ENCODE data around the gene NEK8. TPM values are rescaled to one million over a fixed set of nuclear protein-coding genes. Genes with fewer than 3 reads are reported as not detected.

The NEK8 gene
- total RNA-seq, 4 donors from 2014 or later, result 3.9 to 14.0 (median 8.1) TPM

DNA sequence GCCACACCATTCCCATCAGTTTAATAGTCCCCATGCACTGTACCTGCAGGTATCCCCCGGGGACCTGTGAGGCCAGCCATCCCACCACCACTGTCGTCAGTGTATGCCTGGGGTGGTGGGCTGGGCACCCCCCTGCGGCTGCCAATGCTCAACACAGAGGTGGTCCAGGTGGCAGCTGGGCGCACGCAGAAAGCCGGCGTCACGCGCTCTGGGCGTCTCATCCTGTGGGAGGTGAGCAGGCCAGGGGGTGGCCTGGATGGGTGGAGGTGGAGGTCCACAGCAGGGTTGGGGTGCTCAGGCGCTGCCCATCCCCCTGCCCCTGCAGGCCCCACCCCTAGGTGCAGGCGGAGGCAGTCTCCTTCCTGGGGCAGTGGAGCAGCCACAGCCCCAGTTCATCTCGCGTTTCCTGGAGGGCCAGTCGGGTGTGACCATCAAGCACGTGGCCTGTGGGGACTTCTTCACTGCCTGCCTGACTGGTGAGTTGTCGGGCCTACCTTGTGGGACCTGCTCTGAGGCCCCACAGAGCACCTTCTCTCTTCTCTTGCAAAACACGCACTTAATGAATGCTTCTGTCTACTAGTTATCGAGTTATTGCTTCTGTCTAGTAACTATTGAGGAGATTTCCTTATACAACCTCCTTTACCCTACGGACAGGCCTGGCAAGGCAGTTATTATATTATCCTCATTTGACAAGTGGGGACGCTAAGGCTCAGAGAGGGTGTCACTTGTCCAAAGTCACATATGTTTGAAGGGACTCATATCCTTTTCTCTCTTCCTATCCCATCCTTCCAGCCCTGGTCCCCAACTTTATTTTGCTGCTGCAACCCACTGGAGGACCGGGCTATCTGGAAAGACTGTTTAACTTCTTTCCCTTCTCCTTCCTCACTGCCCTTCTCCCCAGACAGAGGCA, 9.4 kb downstream of the NEK8 start:
- no peak overlapping the region for H3K4me3 ChIP-seq (replicated peaks in 1 of 3)
- peak; percentile 69 to 73 for DNase-seq
- H3K9me3 ChIP-seq, result no peaks in the 10 kb centered on the region
- H3K27ac ChIP-seq, result no peak overlapping the region
- TF ChIP-seq, protein P1, sequence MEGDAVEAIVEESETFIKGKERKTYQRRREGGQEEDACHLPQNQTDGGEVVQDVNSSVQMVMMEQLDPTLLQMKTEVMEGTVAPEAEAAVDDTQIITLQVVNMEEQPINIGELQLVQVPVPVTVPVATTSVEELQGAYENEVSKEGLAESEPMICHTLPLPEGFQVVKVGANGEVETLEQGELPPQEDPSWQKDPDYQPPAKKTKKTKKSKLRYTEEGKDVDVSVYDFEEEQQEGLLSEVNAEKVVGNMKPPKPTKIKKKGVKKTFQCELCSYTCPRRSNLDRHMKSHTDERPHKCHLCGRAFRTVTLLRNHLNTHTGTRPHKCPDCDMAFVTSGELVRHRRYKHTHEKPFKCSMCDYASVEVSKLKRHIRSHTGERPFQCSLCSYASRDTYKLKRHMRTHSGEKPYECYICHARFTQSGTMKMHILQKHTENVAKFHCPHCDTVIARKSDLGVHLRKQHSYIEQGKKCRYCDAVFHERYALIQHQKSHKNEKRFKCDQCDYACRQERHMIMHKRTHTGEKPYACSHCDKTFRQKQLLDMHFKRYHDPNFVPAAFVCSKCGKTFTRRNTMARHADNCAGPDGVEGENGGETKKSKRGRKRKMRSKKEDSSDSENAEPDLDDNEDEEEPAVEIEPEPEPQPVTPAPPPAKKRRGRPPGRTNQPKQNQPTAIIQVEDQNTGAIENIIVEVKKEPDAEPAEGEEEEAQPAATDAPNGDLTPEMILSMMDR (IDR thresholded peaks at IDR 0.05), result no peak
- no peak for TF ChIP-seq POLR2A (IDR thresholded peaks at IDR 0.05)
- peaks cover 10 to 17% of the 10 kb centered on the region in 2 donors for H3K4me1 ChIP-seq
- intact Hi-C loops (cut with DNase I), result no loop called here
- no peaks in the 10 kb centered on the region for H3K27me3 ChIP-seq
- H3K36me3 ChIP-seq, result no peaks in the 10 kb centered on the region
- WGBS, 2 donors, result 66 to 84% methylated on average over 6 to 13 of the region's 22 CpGs

DNA sequence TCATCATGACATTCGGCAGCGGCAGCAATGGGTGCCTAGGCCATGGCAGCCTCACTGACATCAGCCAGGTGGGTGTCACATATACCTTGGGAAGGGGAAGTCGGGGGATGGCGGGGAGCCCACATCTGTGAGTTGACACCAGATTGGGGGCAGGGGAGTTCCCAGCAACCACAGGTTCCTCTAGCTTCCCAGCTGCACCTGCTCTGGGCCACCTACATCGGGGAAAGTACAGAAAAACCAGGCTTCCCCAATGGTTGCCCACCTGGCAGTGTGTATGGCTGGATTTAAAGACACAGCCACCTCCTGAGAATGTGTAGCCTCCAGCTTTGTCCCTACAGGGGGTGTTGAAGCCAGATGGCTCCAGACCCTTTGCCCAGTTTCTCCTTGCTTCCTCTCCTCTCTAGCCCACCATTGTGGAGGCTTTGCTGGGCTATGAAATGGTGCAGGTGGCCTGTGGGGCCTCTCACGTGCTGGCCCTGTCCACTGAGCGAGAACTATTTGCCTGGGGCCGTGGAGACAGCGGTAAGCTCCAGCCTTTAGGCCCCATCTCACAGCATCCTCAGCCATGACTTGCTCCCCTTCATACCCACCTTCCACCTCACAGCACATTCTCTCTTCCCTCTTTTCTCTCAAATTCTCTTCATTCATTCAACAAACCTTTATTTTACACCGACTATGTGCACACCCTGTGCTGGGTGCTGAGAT, 10.2 kb downstream of the NEK8 start:
- DNase-seq, result no peak
- Histone ChIP-seq H3K4me3 (replicated peaks in 1 of 3) (no peak overlapping the region), H3K36me3 (no peaks in the 10 kb centered on the region), H3K27ac (no peak overlapping the region), H3K4me1 (peaks cover 16 to 20% of the 10 kb centered on the region in 2 donors), H3K9me3 (no peaks in the 10 kb centered on the region), H3K27me3 (no peaks in the 10 kb centered on the region)
- WGBS, 2 donors, result 84 to 89% methylated on average over 9 to 10 of the region's 10 CpGs
- intact Hi-C loops (cut with DNase I), result no loop called here
- TF ChIP-seq, protein P1 (IDR thresholded peaks at IDR 0.05), result no peak
- no peak for TF ChIP-seq POLR2A (IDR thresholded peaks at IDR 0.05)

DNA sequence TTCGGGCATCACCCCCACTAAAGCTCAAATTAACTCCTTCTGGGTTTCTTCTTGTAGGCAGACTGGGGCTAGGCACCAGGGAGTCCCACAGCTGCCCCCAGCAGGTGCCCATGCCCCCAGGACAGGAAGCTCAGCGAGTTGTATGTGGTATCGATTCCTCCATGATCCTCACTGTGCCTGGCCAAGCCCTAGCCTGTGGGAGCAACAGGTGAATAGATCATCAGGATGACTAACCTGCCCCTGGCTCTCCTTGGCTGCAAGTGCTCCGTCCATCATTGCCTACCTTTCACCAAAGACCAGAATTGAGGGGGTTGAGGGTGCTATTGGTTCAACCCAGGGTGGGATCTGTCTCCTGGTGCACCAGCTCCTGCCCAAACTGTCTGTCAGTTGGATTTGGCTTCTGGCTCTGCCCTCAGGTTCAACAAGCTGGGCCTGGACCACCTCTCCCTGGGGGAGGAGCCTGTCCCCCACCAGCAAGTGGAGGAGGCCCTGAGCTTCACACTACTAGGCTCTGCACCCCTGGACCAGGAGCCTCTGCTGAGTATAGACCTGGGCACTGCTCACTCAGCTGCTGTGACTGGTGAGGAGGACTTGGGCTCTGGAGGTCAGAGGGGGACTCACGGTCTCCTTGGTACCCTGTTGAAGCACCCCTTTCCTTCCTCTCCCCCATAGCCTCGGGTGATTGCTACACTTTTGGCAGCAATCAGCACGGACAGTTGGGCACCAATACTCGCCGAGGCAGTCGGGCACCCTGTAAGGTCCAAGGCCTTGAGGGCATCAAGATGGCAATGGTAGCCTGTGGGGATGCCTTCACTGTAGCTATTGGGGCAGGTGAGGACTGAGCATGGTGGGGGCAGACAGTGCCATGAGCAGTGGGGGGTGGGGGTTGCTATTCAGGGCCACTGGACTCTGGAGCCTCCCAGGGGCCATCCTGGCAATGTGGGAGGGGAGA, 12.1 kb downstream of the NEK8 start:
- 83 to 91% methylated on average over 4 to 5 of the region's 10 CpGs for WGBS, 2 donors
- H3K36me3 ChIP-seq, result no peaks in the 10 kb centered on the region
- no peaks in the 10 kb centered on the region for H3K9me3 ChIP-seq
- TF ChIP-seq, protein P1 (IDR thresholded peaks at IDR 0.05), result no peak
- TF ChIP-seq POLR2A (IDR thresholded peaks at IDR 0.05), result no peak
- intact Hi-C loops (cut with DNase I), result no loop called here
- no peak overlapping the region for H3K4me3 ChIP-seq (replicated peaks in 1 of 3)
- no peak overlapping the region for H3K27ac ChIP-seq
- peaks cover 20 to 27% of the 10 kb centered on the region in 2 donors for H3K4me1 ChIP-seq
- DNase-seq, result no peak
- no peaks in the 10 kb centered on the region for H3K27me3 ChIP-seq

DNA sequence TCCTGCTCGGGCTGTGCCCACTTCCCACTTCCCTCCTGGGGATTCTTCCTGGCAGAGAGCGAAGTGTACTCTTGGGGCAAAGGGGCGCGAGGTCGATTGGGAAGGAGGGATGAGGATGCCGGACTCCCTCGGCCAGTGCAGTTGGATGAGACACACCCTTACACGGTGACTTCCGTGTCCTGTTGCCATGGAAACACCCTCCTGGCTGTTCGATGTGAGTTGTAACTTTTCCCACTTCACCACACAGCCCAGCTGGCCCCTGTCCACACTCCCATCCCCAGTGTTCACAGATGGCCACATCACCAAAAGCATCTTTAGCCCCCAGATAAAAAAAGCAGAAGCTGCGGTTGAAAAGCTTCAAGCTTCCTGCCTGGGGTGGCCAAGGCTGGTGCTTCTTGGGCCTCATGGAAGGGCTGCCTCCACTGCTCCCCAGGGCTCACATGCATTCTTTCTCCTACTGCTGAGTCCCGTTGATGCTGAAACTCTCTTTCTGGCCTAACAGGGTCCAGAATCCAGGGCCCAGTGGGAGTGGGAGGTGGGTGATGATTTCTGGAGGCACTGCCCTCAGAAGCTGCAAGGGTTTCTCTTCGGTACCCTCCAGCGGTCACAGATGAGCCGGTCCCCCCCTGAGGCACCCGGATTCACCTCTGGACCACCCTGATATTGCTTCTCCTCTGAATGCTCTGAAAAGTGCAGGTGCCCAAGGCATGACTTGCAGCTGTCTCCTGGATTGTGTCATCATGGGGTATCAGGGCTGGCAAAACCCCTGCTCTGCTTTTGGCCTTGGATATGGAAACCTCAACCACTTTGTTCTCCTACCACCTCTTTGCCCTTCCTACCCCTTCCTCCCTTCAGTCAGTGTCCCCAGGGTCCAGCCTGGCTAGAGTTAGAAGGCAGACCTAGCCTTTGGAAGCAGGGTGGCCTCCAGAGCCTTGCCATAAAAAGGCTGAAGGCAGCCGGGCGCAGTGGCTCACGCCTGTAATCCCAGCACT, 13.1 kb downstream of the NEK8 start:
- TF ChIP-seq POLR2A (IDR thresholded peaks at IDR 0.05), result no peak
- intact Hi-C loops (cut with DNase I), result no loop called here
- DNase-seq, result no peak
- H3K36me3 ChIP-seq, result no peaks in the 10 kb centered on the region
- H3K9me3 ChIP-seq, result no peaks in the 10 kb centered on the region
- H3K4me3 ChIP-seq (replicated peaks in 1 of 3), result no peak overlapping the region
- H3K27ac ChIP-seq, result no peak overlapping the region
- no peaks in the 10 kb centered on the region for H3K27me3 ChIP-seq
- 75 to 85% methylated on average over 16 to 19 of the region's 19 CpGs for WGBS, 2 donors
- H3K4me1 ChIP-seq, result peaks cover 30 to 37% of the 10 kb centered on the region in 2 donors
